ENCODE results near the gene MED14. TPM values are rescaled to one million over a fixed set of nuclear protein-coding genes. Genes with fewer than 3 reads are reported as not detected.
A peak's percentile ranks its signal among the peaks of the same experiment; 100 is the strongest.

Gene MED14
- total RNA-seq, 1 donor from 2014 or later, result 79.9 TPM

GRCh38 chrX:40646489-40647306 lies 88.6 kb downstream of the MED14 start:
- Histone ChIP-seq H3K9me3 (ENCODE audit: insufficient read depth, low read depth, low read length) (no peaks in the 10 kb centered on the region), H3K27me3 (ENCODE audit: insufficient read depth, low read length) (no peaks in the 10 kb centered on the region), H3K27ac (ENCODE audit: low read depth, low read length) (peak overlapping the region; percentile 53), H3K4me2 (ENCODE audit: low read length) (peak overlapping the region; percentile 94), H4K20me1 (ENCODE audit: insufficient read depth, low read length) (no peaks in the 10 kb centered on the region), H2AFZ (ENCODE audit: low read depth, low read length) (no peak overlapping the region), H3K4me1 (ENCODE audit: insufficient read depth, low read length) (peaks cover 8% of the 10 kb centered on the region), H3K36me3 (ENCODE audit: insufficient read depth, low read length) (peaks cover 4% of the 10 kb centered on the region), H3K9ac (ENCODE audit: low read length) (peak overlapping the region; percentile 87), H3K79me2 (ENCODE audit: insufficient read depth, low read length) (peaks cover 49% of the 10 kb centered on the region), H3K4me3 (ENCODE audit: insufficient read depth, low read depth, low read length) (peak overlapping the region; percentile 74)
- peak overlapping the region; percentile 84 for H3K27ac Mint-ChIP-seq (ENCODE audit: unreplicated experiment)
- no peaks in the 10 kb centered on the region for H3K9me3 Mint-ChIP-seq (ENCODE audit: unreplicated experiment)
- peaks cover 14% of the 10 kb centered on the region for H3K4me1 Mint-ChIP-seq (ENCODE audit: low read depth, unreplicated experiment)
- no peaks in the 10 kb centered on the region for H3K27me3 Mint-ChIP-seq (ENCODE audit: low read depth, unreplicated experiment)
- peaks cover 5% of the 10 kb centered on the region for H3K36me3 Mint-ChIP-seq (ENCODE audit: low read depth, unreplicated experiment)
- peak overlapping the region; percentile 96 for H3K4me3 Mint-ChIP-seq (ENCODE audit: unreplicated experiment)
- DNase-seq (ENCODE audit: low read depth) (no peak), FAIRE-seq (no peak)
- TF ChIP-seq CTCF (IDR thresholded peaks at IDR 0.05; ENCODE audit: insufficient read depth, low read depth, low read length) (no peak), EZH2 (IDR thresholded peaks at IDR 0.05; ENCODE audit: insufficient read depth, low read length) (no peak)

GRCh38 chrX:40644821-40645358 lies 90.5 kb downstream of the MED14 start:
- peak; percentile 39 for FAIRE-seq
- no peaks in the 10 kb centered on the region for H3K27me3 Mint-ChIP-seq (ENCODE audit: low read depth, unreplicated experiment)
- peak overlapping the region; percentile 46 for H3K4me3 ChIP-seq (ENCODE audit: insufficient read depth, low read depth, low read length)

More at GRCh38 chrX:40644821-40645358, 90.5 kb downstream of the MED14 start:
- Histone ChIP-seq H3K9me3 (ENCODE audit: insufficient read depth, low read depth, low read length) (no peaks in the 10 kb centered on the region), H3K27me3 (ENCODE audit: insufficient read depth, low read length) (no peaks in the 10 kb centered on the region), H2AFZ (ENCODE audit: low read depth, low read length) (no peak overlapping the region), H3K9ac (ENCODE audit: low read length) (peak overlapping the region; percentile 67), H3K4me2 (ENCODE audit: low read length) (peak overlapping the region; percentile 87), H3K4me1 (ENCODE audit: insufficient read depth, low read length) (peaks cover 8% of the 10 kb centered on the region), H4K20me1 (ENCODE audit: insufficient read depth, low read length) (no peaks in the 10 kb centered on the region), H3K79me2 (ENCODE audit: insufficient read depth, low read length) (peaks cover 59% of the 10 kb centered on the region), H3K27ac (ENCODE audit: low read depth, low read length) (peak overlapping the region; percentile 31), H3K36me3 (ENCODE audit: insufficient read depth, low read length) (peaks cover 4% of the 10 kb centered on the region)
- TF ChIP-seq EZH2 (IDR thresholded peaks at IDR 0.05; ENCODE audit: insufficient read depth, low read length) (no peak), CTCF (IDR thresholded peaks at IDR 0.05; ENCODE audit: insufficient read depth, low read depth, low read length) (no peak)
- peak overlapping the region; percentile 87 for H3K4me3 Mint-ChIP-seq (ENCODE audit: unreplicated experiment)
- H3K36me3 Mint-ChIP-seq (ENCODE audit: low read depth, unreplicated experiment), result peaks cover 5% of the 10 kb centered on the region
- H3K9me3 Mint-ChIP-seq (ENCODE audit: unreplicated experiment), result no peaks in the 10 kb centered on the region
- H3K4me1 Mint-ChIP-seq (ENCODE audit: low read depth, unreplicated experiment), result peaks cover 14% of the 10 kb centered on the region
- peak overlapping the region; percentile 93 for H3K27ac Mint-ChIP-seq (ENCODE audit: unreplicated experiment)
- peak; percentile 60 for DNase-seq (ENCODE audit: low read depth)
